Panc1 (cell line): ENCODE data around the gene CSF2RB. TPM values are rescaled to one million over a fixed set of nuclear protein-coding genes. Genes with fewer than 3 reads are reported as not detected.

Experiments used
- ATAC-seq: fragments of 200-7000 bp; cut with Tn5 transposase; 2 replicates; pipeline ENCODE4 v1.9.1; 2020; ENCODE audit warnings: mild to moderate bottlenecking, moderate library complexity
- BruUV-seq: library from RNA; stranded (reverse); fragments of 400-500 nt; replicated peaks from 2 replicates; lab custom pipeline; 2021; lab: Mats Ljungman, UMichigan
- CTCF ChIA-PET: fragments of 300-600 bp; sonication (Branson Sonifier 250); formaldehyde crosslinking; loops from one replicate; lab custom pipeline; 2022; ENCODE audit warnings: antibody characterized with exemption; lab: Charles Lee
- POLR2A ChIA-PET: fragments of 300-600 bp; sonication (Branson Sonifier 250); formaldehyde crosslinking; loops from one replicate; lab custom pipeline; 2022; ENCODE audit warnings: antibody characterized with exemption; lab: Charles Lee
- DNase-seq: peaks from one replicate; pipeline ENCODE4 v3.0.0-alpha.2; 2010; ENCODE audit warnings: low read depth, low spot score
- H3K27ac ChIP-seq: 2 replicates; pipeline ENCODE4 v1.5.1; 2011; ENCODE audit warnings: mild to moderate bottlenecking, low read length, inconsistent platforms
- H3K27me3 ChIP-seq: fragments of 200-500 bp; sonication (Bioruptor generic); 2 replicates; pipeline ENCODE4 v1.6.0; 2014; ENCODE audit warnings: low read length, inconsistent platforms; ENCODE audit not compliant: control insufficient read depth, insufficient read depth
- H3K36me3 ChIP-seq: fragments of 200-500 bp; sonication (Bioruptor generic); 2 replicates; pipeline ENCODE4 v1.5.1; 2014; ENCODE audit warnings: inconsistent platforms, mild to moderate bottlenecking, low read length, moderate library complexity; ENCODE audit not compliant: control insufficient read depth, insufficient read depth
- H3K4me1 ChIP-seq: 2 replicates; pipeline ENCODE4 v1.5.1; 2011; ENCODE audit warnings: inconsistent platforms, mild to moderate bottlenecking, low read length, moderate library complexity; ENCODE audit not compliant: control insufficient read depth, insufficient read depth
- H3K4me3 ChIP-seq, 2 experiments: 2 replicates each; pipeline ENCODE4 v1.5.1; 2011 to 2012; ENCODE audit warnings: low read depth in 2 of 2, low read length in 2 of 2, mild to moderate bottlenecking in 2 of 2, inconsistent platforms in 1 of 2, moderate library complexity in 1 of 2
- H3K9me3 ChIP-seq: fragments of 200-500 bp; sonication (Bioruptor generic); 2 replicates; pipeline ENCODE4 v1.5.1; 2014; ENCODE audit warnings: low read depth, mild to moderate bottlenecking, inconsistent platforms, low read length, moderate library complexity; ENCODE audit not compliant: control insufficient read depth, insufficient read depth
- CTCF ChIP-seq: fragments of 450-650 bp; IDR thresholded peaks from 2 replicates; pipeline ENCODE4 v1.5.1; 2017; ENCODE audit warnings: mild to moderate bottlenecking
- POLR2AphosphoS5 ChIP-seq: IDR thresholded peaks from 2 replicates; pipeline ENCODE4 v1.6.1; 2012; ENCODE audit warnings: mild to moderate bottlenecking, low read depth, low read length, moderate library complexity
- REST ChIP-seq, 2 experiments: IDR thresholded peaks; 2 replicates each; pipeline ENCODE4 v1.6.1; 2011 to 2012; ENCODE audit warnings: low read depth in 2 of 2, control low read depth in 1 of 2, low read length in 1 of 2, mild to moderate bottlenecking in 1 of 2, moderate library complexity in 1 of 2; ENCODE audit not compliant: insufficient read depth in 1 of 2
- SIN3A ChIP-seq: IDR thresholded peaks from 2 replicates; pipeline ENCODE4 v1.6.1; 2012; ENCODE audit warnings: low read depth, mild to moderate bottlenecking, low read length, moderate library complexity, borderline replicate concordance; ENCODE audit not compliant: insufficient read depth
- TCF7L2 ChIP-seq: IDR thresholded peaks from 2 replicates; pipeline ENCODE4 v1.6.1; 2011; ENCODE audit warnings: mild to moderate bottlenecking, low read depth, low read length, inconsistent platforms
- in situ Hi-C: cut with HindIII; loops from 2 replicates; pipeline ENCODE4 v1.10.0; 2016; ENCODE audit warnings: low sequenced_read_pairs, low pct_unique_long_range_greater_than_20kb
- intact Hi-C: fragments of 100-400 bp; cut with micrococcal nuclease; formaldehyde crosslinking; loops from one replicate; pipeline ENCODE4 v1.10.0; 2022; ENCODE audit not compliant: unreplicated experiment
- total RNA-seq: library from RNA; stranded (reverse); gene quantifications from one replicate; pipeline ENCODE4 v1.2.1, GENCODE V29; 2021; ENCODE audit not compliant: unreplicated experiment

CSF2RB gene
- total RNA-seq, 1 experiment from 2014 or later, result not detected

GRCh38 chr22:36926721-36927435 is 13.4 kb downstream of the CSF2RB start:
- no peaks in the 10 kb centered on the region for H3K27me3 ChIP-seq
- BruUV-seq, result no TSS peak
- TF ChIP-seq TCF7L2 (no peak), REST (IDR thresholded peaks at IDR 0.05; ENCODE audit: insufficient read depth in 1 of 2, low read depth in 2 of 2, low read length in 1 of 2) (no peak), CTCF (no peak), POLR2AphosphoS5 (no peak), SIN3A (no peak)

GRCh38 chr22:36927671-36928070 is 14.2 kb downstream of the CSF2RB start:
- no peak for ATAC-seq
- intact Hi-C loops, result no loop called here
- POLR2A ChIA-PET, result no interaction called here
- H3K9me3 ChIP-seq, result no peaks in the 10 kb centered on the region
- H3K27ac ChIP-seq, result no peak overlapping the region
- H3K4me3 ChIP-seq, result no peak overlapping the region
- no TSS peak for BruUV-seq
- DNase-seq, result no peak
- no peaks in the 10 kb centered on the region for H3K36me3 ChIP-seq
- no peaks in the 10 kb centered on the region for H3K27me3 ChIP-seq
- CTCF ChIA-PET, result no interaction called here
- no peaks in the 10 kb centered on the region for H3K4me1 ChIP-seq
- TF ChIP-seq POLR2AphosphoS5 (no peak), TCF7L2 (no peak), REST (IDR thresholded peaks at IDR 0.05; ENCODE audit: insufficient read depth in 1 of 2, low read depth in 2 of 2, low read length in 1 of 2) (no peak), CTCF (no peak), SIN3A (no peak)
- in situ Hi-C loops, result no loop called here

More at GRCh38 chr22:36926721-36927435, 13.4 kb downstream of the CSF2RB start:
- no peak for ATAC-seq
- Histone ChIP-seq H3K36me3 (no peaks in the 10 kb centered on the region), H3K27ac (no peak overlapping the region), H3K9me3 (no peaks in the 10 kb centered on the region), H3K4me3 (no peak overlapping the region), H3K4me1 (no peaks in the 10 kb centered on the region)
- in situ Hi-C loops, result no loop called here
- intact Hi-C loops, result no loop called here
- no peak for DNase-seq
- ChIA-PET POLR2A (no interaction called here), CTCF (no interaction called here)
